ENCODE data around the gene SDHAF2.
A peak's percentile ranks its signal among the peaks of the same experiment; 100 is the strongest.
"Not testable (repeated sequence)": the region's sequence is repeated elsewhere in the genome, so short reads cannot be mapped to it uniquely, and the experiment has no call there.

SDHAF2 gene

DNA sequence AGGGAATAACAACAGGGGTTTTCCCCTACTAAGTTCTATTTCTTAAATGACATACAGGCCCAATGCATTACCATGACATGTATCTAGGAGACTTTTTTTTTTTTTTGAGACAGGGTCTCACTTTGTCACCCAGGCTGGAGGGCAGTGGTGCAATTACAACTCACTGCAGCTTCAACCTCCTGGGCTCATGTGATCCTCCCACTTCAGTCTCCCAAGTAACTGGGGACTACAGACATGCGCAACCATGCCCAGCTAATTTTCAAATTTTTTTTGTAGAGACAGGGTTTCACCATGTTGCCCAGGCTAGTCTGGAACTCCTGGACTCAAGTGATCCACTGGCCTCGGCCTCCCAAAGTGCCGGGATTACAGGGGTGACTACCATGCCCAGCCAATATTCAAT is 7.7 kb upstream of the SDHAF2 start:
- TF ChIP-seq, protein P1, sequence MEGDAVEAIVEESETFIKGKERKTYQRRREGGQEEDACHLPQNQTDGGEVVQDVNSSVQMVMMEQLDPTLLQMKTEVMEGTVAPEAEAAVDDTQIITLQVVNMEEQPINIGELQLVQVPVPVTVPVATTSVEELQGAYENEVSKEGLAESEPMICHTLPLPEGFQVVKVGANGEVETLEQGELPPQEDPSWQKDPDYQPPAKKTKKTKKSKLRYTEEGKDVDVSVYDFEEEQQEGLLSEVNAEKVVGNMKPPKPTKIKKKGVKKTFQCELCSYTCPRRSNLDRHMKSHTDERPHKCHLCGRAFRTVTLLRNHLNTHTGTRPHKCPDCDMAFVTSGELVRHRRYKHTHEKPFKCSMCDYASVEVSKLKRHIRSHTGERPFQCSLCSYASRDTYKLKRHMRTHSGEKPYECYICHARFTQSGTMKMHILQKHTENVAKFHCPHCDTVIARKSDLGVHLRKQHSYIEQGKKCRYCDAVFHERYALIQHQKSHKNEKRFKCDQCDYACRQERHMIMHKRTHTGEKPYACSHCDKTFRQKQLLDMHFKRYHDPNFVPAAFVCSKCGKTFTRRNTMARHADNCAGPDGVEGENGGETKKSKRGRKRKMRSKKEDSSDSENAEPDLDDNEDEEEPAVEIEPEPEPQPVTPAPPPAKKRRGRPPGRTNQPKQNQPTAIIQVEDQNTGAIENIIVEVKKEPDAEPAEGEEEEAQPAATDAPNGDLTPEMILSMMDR (IDR thresholded peaks at IDR 0.05): no peak
- Histone ChIP-seq H3K9ac (no peak overlapping the region), H3K79me2 (peaks cover 24% of the 10 kb centered on the region), H2AFZ (no peak overlapping the region), H3K4me1 (peaks cover 4% of the 10 kb centered on the region), H3K27ac (no peak overlapping the region), H3K27me3 (ENCODE audit: control insufficient read depth, insufficient read depth, low read length) (no peaks in the 10 kb centered on the region), H3K36me3 (ENCODE audit: control insufficient read depth, insufficient read depth, low read length) (no peaks in the 10 kb centered on the region), H3K4me3 (ENCODE audit: low read depth, low read length) (no peak overlapping the region), H3K4me2 (ENCODE audit: low read length) (no peak overlapping the region), H3K9me3 (ENCODE audit: control insufficient read depth, low read length) (no peaks in the 10 kb centered on the region)

DNA sequence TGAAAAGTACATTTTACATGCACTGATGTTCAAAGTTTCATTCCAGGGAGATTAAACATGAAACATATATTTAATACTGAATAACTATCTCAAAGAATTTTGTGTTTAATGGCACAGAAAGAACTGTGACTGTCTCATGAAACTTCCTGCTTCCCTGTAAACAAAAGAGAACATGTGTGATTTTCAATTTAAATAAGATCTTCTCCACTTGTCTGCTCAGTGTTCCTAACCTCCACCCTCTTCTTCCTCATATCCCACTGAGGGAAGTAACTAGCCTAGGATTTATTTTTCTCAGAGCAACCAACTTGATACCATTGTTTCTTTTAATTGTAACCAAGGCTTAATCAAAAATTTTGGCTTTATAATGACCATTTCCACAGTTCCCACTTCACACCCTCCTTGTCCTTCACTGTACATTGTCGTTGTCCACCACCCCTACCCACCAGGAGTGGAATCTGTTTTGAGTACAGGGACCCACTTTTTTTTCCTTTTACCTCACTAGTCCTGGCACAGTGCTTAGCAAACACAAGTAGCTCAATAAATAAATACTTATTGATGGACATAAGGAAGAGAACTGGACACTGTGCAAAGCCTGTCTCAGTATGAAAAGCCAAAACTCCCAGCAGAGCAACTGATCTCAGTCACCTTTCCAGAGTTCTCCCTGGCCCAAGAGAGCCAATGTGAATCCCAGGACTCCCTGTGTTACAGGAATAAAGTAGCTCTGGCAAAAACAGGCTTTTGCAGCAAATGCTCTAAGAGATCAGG is 4.4 kb upstream of the SDHAF2 start:
- Histone ChIP-seq H3K27ac (no peak overlapping the region), H3K4me1 (peaks cover 4% of the 10 kb centered on the region), H3K4me3 (ENCODE audit: low read depth, low read length) (no peak overlapping the region), H3K4me2 (ENCODE audit: low read length) (no peak overlapping the region), H3K9me3 (ENCODE audit: control insufficient read depth, low read length) (no peaks in the 10 kb centered on the region), H2AFZ (no peak overlapping the region), H3K27me3 (ENCODE audit: control insufficient read depth, insufficient read depth, low read length) (no peaks in the 10 kb centered on the region), H3K79me2 (peaks cover 39% of the 10 kb centered on the region), H3K36me3 (ENCODE audit: control insufficient read depth, insufficient read depth, low read length) (no peaks in the 10 kb centered on the region), H3K9ac (no peak overlapping the region)
- TF ChIP-seq, protein P1 (IDR thresholded peaks at IDR 0.05): no peak

DNA sequence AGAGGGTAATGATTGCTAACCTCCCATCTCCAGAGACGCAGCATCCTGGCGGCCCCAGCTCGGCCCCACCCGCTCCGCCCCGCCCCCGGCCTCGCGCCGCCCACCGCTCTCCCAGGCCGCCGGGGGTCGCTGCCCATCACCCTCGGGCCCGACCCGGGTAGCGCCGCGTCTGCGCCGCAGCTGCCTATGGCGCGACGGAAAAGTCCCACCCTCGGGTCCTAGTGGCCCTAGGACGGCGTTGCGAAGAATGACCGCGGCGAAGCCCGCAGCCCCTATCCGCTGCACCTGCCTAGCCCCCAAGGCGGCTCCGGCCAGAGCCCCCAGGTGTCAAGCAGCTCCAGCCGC is 606 bp upstream of the SDHAF2 start:
- peak overlapping the region; percentile 94 for H3K27ac ChIP-seq
- no peaks in the 10 kb centered on the region for H3K9me3 ChIP-seq (ENCODE audit: control insufficient read depth, low read length)
- H3K9ac ChIP-seq: peak overlapping the region; percentile 94
- no peaks in the 10 kb centered on the region for H3K27me3 ChIP-seq (ENCODE audit: control insufficient read depth, insufficient read depth, low read length)
- TF ChIP-seq, protein P1 (IDR thresholded peaks at IDR 0.05): no peak
- H3K4me1 ChIP-seq: peaks cover 10% of the 10 kb centered on the region
- peaks cover 44% of the 10 kb centered on the region for H3K79me2 ChIP-seq
- peak overlapping the region; percentile 81 for H3K4me2 ChIP-seq (ENCODE audit: low read length)
- H3K4me3 ChIP-seq (ENCODE audit: low read depth, low read length): peak overlapping the region; percentile 92
- no peaks in the 10 kb centered on the region for H3K36me3 ChIP-seq (ENCODE audit: control insufficient read depth, insufficient read depth, low read length)
- peak overlapping the region; percentile 90 for H2AFZ ChIP-seq

DNA sequence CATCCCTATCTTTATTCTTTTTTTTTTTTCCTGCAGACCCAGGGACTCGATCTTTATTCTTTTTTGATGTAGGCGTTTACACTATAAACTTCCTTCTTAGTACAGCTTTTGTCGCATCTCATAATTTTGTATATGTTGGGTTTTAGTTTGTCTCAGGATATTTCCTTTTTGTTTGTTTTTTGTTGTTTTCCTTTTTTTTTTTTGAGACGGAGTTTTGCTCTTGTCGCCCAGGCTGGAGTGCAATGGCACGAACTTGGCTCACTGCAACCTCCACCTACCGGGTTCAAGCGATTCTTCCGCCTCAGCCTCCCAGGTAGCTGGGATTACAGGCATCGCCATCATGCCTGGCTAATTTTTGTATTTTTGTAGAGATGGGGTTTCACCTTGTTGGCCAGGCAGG is 915 bp downstream of the SDHAF2 start:
- H3K9ac ChIP-seq; H2AFZ ChIP-seq; H3K36me3 ChIP-seq (ENCODE audit: control insufficient read depth, insufficient read depth, low read length); H3K27me3 ChIP-seq (ENCODE audit: control insufficient read depth, insufficient read depth, low read length); H3K27ac ChIP-seq; H3K9me3 ChIP-seq (ENCODE audit: control insufficient read depth, low read length): not testable (repeated sequence)
- Histone ChIP-seq H3K4me3 (ENCODE audit: low read depth, low read length) (peak overlapping the region; percentile 92), H3K4me2 (ENCODE audit: low read length) (peak overlapping the region; percentile 60), H3K4me1 (peaks cover 12% of the 10 kb centered on the region), H3K79me2 (peaks cover 40% of the 10 kb centered on the region)

DNA sequence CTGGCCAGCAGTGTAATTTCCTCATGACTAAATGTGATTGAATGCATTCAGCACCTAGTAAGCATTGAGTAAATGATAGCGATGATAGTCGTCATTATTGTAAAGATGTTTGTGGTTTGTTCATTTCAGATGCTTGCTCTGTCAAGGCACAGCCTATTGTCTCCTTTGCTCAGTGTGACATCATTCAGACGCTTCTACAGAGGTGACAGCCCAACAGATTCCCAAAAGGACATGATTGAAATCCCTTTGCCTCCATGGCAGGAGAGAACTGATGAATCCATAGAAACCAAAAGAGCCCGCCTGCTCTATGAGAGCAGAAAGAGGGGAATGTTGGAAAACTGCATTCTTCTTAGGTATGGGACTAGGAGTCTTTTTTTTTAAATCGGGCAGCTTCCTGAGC is 7.6 kb downstream of the SDHAF2 start:
- Histone ChIP-seq H3K4me3 (ENCODE audit: low read depth, low read length) (no peak overlapping the region), H3K79me2 (peaks cover 14% of the 10 kb centered on the region), H3K9me3 (ENCODE audit: control insufficient read depth, low read length) (no peaks in the 10 kb centered on the region), H3K27ac (no peak overlapping the region), H3K4me1 (peaks cover 11% of the 10 kb centered on the region), H2AFZ (no peak overlapping the region), H3K4me2 (ENCODE audit: low read length) (no peak overlapping the region), H3K36me3 (ENCODE audit: control insufficient read depth, insufficient read depth, low read length) (no peaks in the 10 kb centered on the region), H3K9ac (no peak overlapping the region), H3K27me3 (ENCODE audit: control insufficient read depth, insufficient read depth, low read length) (no peaks in the 10 kb centered on the region)
- TF ChIP-seq, protein P1 (IDR thresholded peaks at IDR 0.05): no peak
